H9 (cell line): ENCODE results near the gene ANKRD44. TPM values are rescaled to one million over a fixed set of nuclear protein-coding genes. Genes with fewer than 3 reads are reported as not detected.

Experiments used
- DNase-seq: peaks from one replicate; pipeline ENCODE4 v3.0.0-alpha.2; 2017
- H2AFZ ChIP-seq: one replicate; pipeline ENCODE4 v1.6.1; 2013; ENCODE audit warnings: mild to moderate bottlenecking, low read length, control low read depth, moderate library complexity
- H2AK5ac ChIP-seq: 2 replicates; pipeline ENCODE4 v1.6.1; 2013; ENCODE audit warnings: low read length, control low read depth, mixed read lengths; ENCODE audit not compliant: insufficient read length
- H2BK120ac ChIP-seq: one replicate; pipeline ENCODE4 v1.6.1; 2013; ENCODE audit warnings: low read depth, mild to moderate bottlenecking, low read length, control low read depth, inconsistent platforms; ENCODE audit not compliant: poor library complexity, severe bottlenecking
- H2BK12ac ChIP-seq: 2 replicates; pipeline ENCODE4 v1.6.1; 2013; ENCODE audit warnings: low read length, control low read depth, mixed read lengths, low read depth; ENCODE audit not compliant: insufficient read length
- H2BK15ac ChIP-seq: 2 replicates; pipeline ENCODE4 v1.6.1; 2013; ENCODE audit warnings: low read depth, low read length, control low read depth
- H2BK20ac ChIP-seq: one replicate; pipeline ENCODE4 v1.6.1; 2013; ENCODE audit warnings: low read depth, mild to moderate bottlenecking, low read length, control low read depth, inconsistent platforms; ENCODE audit not compliant: poor library complexity, severe bottlenecking
- H2BK5ac ChIP-seq: 2 replicates; pipeline ENCODE4 v1.6.1; 2013; ENCODE audit warnings: low read length, control low read depth, mixed read lengths; ENCODE audit not compliant: insufficient read length
- H3K14ac ChIP-seq: 2 replicates; pipeline ENCODE4 v1.6.1; 2013; ENCODE audit warnings: low read length, control low read depth; ENCODE audit not compliant: insufficient read depth
- H3K18ac ChIP-seq: 2 replicates; pipeline ENCODE4 v1.6.1; 2013; ENCODE audit warnings: low read depth, mild to moderate bottlenecking, mixed read lengths, low read length, control low read depth; ENCODE audit not compliant: insufficient read length
- H3K23ac ChIP-seq: 2 replicates; pipeline ENCODE4 v1.6.1; 2013; ENCODE audit warnings: low read length, control low read depth, mixed read lengths, low read depth; ENCODE audit not compliant: insufficient read length
- H3K23me2 ChIP-seq: 2 replicates; pipeline ENCODE4 v1.6.1; 2013; ENCODE audit warnings: low read depth, mild to moderate bottlenecking, mixed read lengths, low read length, control low read depth; ENCODE audit not compliant: insufficient read length, poor library complexity, severe bottlenecking
- H3K27ac ChIP-seq: 2 replicates; pipeline ENCODE4 v1.5.1; 2013; ENCODE audit warnings: low read length, control low read depth, mixed read lengths, low read depth; ENCODE audit not compliant: insufficient read length
- H3K27me3 ChIP-seq: 2 replicates; pipeline ENCODE4 v1.6.1; 2013; ENCODE audit warnings: low read length, control low read depth, inconsistent platforms; ENCODE audit not compliant: insufficient read depth
- H3K4ac ChIP-seq: 2 replicates; pipeline ENCODE4 v1.6.1; 2013; ENCODE audit warnings: low read depth, mild to moderate bottlenecking, control low read depth, inconsistent platforms, low read length, moderate library complexity
- H3K4me1 ChIP-seq: 2 replicates; pipeline ENCODE4 v1.6.1; 2013; ENCODE audit warnings: low read length, control low read depth, inconsistent platforms; ENCODE audit not compliant: insufficient read depth
- H3K4me2 ChIP-seq: 2 replicates; pipeline ENCODE4 v1.6.1; 2013; ENCODE audit warnings: low read length, control low read depth, mixed read lengths; ENCODE audit not compliant: insufficient read length, insufficient read depth
- H3K56ac ChIP-seq: 2 replicates; pipeline ENCODE4 v1.6.1; 2013; ENCODE audit warnings: low read depth, mild to moderate bottlenecking, mixed read lengths, low read length, control low read depth; ENCODE audit not compliant: insufficient read length
- H3K79me1 ChIP-seq: 2 replicates; pipeline ENCODE4 v1.6.1; 2013; ENCODE audit warnings: low read depth, mild to moderate bottlenecking, moderate library complexity, low read length, control low read depth, inconsistent platforms; ENCODE audit not compliant: insufficient read depth, poor library complexity, severe bottlenecking
- H3K79me2 ChIP-seq: 2 replicates; pipeline ENCODE4 v1.6.1; 2013; ENCODE audit warnings: low read length, control low read depth, inconsistent platforms; ENCODE audit not compliant: insufficient read depth
- H3K9ac ChIP-seq: 2 replicates; pipeline ENCODE4 v1.6.1; 2013; ENCODE audit warnings: low read length, control low read depth, mixed read lengths; ENCODE audit not compliant: insufficient read length; ENCODE audit errors: extremely low read depth
- H3K9me3 ChIP-seq: one replicate; pipeline ENCODE4 v1.6.1; 2013; ENCODE audit warnings: low read depth, low read length, inconsistent platforms; ENCODE audit not compliant: control insufficient read depth
- H3T11ph ChIP-seq: one replicate; pipeline ENCODE4 v1.6.1; 2013; ENCODE audit warnings: mild to moderate bottlenecking, low read length, control low read depth, inconsistent platforms
- H4K20me1 ChIP-seq: one replicate; pipeline ENCODE4 v1.6.1; 2013; ENCODE audit not compliant: control insufficient read depth, insufficient read length, insufficient read depth
- H4K5ac ChIP-seq: 2 replicates; pipeline ENCODE4 v1.6.1; 2013; ENCODE audit warnings: low read depth, mild to moderate bottlenecking, mixed read lengths, low read length, control low read depth; ENCODE audit not compliant: insufficient read length
- H4K8ac ChIP-seq: replicated peaks from 2 replicates; pipeline ENCODE4 v1.6.1; 2013; ENCODE audit warnings: low read length, control low read depth, mixed read lengths, low read depth; ENCODE audit not compliant: insufficient read length
- H4K91ac ChIP-seq: 2 replicates; pipeline ENCODE4 v1.6.1; 2013; ENCODE audit warnings: low read depth, mild to moderate bottlenecking, moderate library complexity, mixed read lengths, low read length, control low read depth; ENCODE audit not compliant: insufficient read length
- H3K27ac Mint-ChIP-seq, 3 experiments: 2 replicates in 2 of 3; 3 replicates in 1 of 3; pipeline ENCODE4 v1.8.0; 2020 to 2021; ENCODE audit warnings: mixed read lengths in 3 of 3, mild to moderate bottlenecking in 1 of 3, moderate library complexity in 1 of 3
- H3K27me3 Mint-ChIP-seq: 2 replicates; pipeline ENCODE4 v1.8.0; 2021; ENCODE audit warnings: low read depth, mild to moderate bottlenecking, moderate library complexity, mixed read lengths
- H3K36me3 Mint-ChIP-seq, 3 experiments: 2 replicates in 2 of 3; 3 replicates in 1 of 3; pipeline ENCODE4 v1.8.0; 2020 to 2021; ENCODE audit warnings: low read depth in 3 of 3, mixed read lengths in 3 of 3; ENCODE audit not compliant: insufficient read depth in 1 of 3
- H3K4me1 Mint-ChIP-seq, 2 experiments: 2 replicates each; pipeline ENCODE4 v1.8.0; 2020; ENCODE audit warnings: mixed read lengths in 2 of 2
- H3K4me3 Mint-ChIP-seq, 2 experiments: 2 replicates in 1 of 2; 3 replicates in 1 of 2; pipeline ENCODE4 v1.8.0; 2020 to 2021; ENCODE audit warnings: mild to moderate bottlenecking in 2 of 2, mixed read lengths in 2 of 2, moderate library complexity in 1 of 2
- H3K9me3 Mint-ChIP-seq, 2 experiments: 2 replicates in 1 of 2; 3 replicates in 1 of 2; pipeline ENCODE4 v1.8.0; 2020; ENCODE audit warnings: mild to moderate bottlenecking in 2 of 2, mixed read lengths in 2 of 2, moderate library complexity in 1 of 2
- CTCF ChIP-seq: fragments of 200-600 bp; sonication (generic); conservative IDR thresholded peaks from 3 replicates; pipeline ENCODE4 v1.8.0; 2021; ENCODE audit warnings: antibody characterized with exemption, mild to moderate bottlenecking
- WGBS: extraction: QIAGEN DNeasy Blood & Tissue Kit; methylation state at CpG from one replicate; pipeline ENCODE4 v1.1.7; 2013; ENCODE audit warnings: missing lambda C conversion rate, low lambda C conversion rate, mixed read lengths; ENCODE audit not compliant: insufficient read length; ENCODE audit errors: extremely low coverage; 5-methylcytosine and 5-hydroxymethylcytosine counted together
- total RNA-seq: library from RNA; stranded (reverse); gene quantifications from 2 replicates; pipeline ENCODE4 v1.2.1, GENCODE V29; 2021

The ANKRD44 gene
- total RNA-seq, 1 experiment from 2014 or later, result 1.9 TPM

- no peak overlapping the region for H4K8ac ChIP-seq
- H2BK5ac ChIP-seq, result no peak overlapping the region
- Mint-ChIP-seq H3K4me1 (no peaks in the 10 kb centered on the region), H3K27ac (no peak overlapping the region; a peak in 1 of 7 replicates), H3K27me3 (no peaks in the 10 kb centered on the region), H3K9me3 (no peaks in the 10 kb centered on the region), H3K4me3 (no peak overlapping the region), H3K36me3 (no peaks in the 10 kb centered on the region; a peak in 1 of 7 replicates)
- no peak overlapping the region for H3K4me2 ChIP-seq
- no peak for DNase-seq
- no peak overlapping the region for H3K23ac ChIP-seq
- H3K27ac ChIP-seq, result no peak overlapping the region
- no peaks in the 10 kb centered on the region for H3K23me2 ChIP-seq
- H3K9me3 ChIP-seq, result no peaks in the 10 kb centered on the region
- no peak overlapping the region for H4K5ac ChIP-seq
- no peak overlapping the region for H3K56ac ChIP-seq
- H3K9ac ChIP-seq, result no peak overlapping the region
- no CpG with 5 or more reads among the region's 3 CpGs for WGBS
- TF ChIP-seq CTCF, result no peak
- H2BK120ac ChIP-seq, result no peak overlapping the region
- H2BK12ac ChIP-seq, result no peak overlapping the region
- no peak overlapping the region for H3K4ac ChIP-seq
- H3K18ac ChIP-seq, result no peak overlapping the region
- H3K79me2 ChIP-seq, result no peaks in the 10 kb centered on the region
- H2BK15ac ChIP-seq, result no peak overlapping the region
- H4K20me1 ChIP-seq, result no peaks in the 10 kb centered on the region
- H2AK5ac ChIP-seq, result no peak overlapping the region
- no peak overlapping the region for H2BK20ac ChIP-seq
- no peaks in the 10 kb centered on the region for H3K27me3 ChIP-seq
- H3K4me1 ChIP-seq, result no peaks in the 10 kb centered on the region
- H2AFZ ChIP-seq, result no peak overlapping the region
- no peak overlapping the region for H4K91ac ChIP-seq
- H3K79me1 ChIP-seq, result no peaks in the 10 kb centered on the region
- no peak overlapping the region for H3K14ac ChIP-seq
- H3T11ph ChIP-seq, result no peak overlapping the region
Observed at GRCh38 chr2:197210430-197210829, 100.2 kb downstream of the ANKRD44 start.
